ENCODE results near the gene BUB3. TPM values are rescaled to one million over a fixed set of nuclear protein-coding genes. Genes with fewer than 3 reads are reported as not detected.
A peak's percentile ranks its signal among the peaks of the same experiment; 100 is the strongest.

The BUB3 gene
- total and polyA plus RNA-seq, 2 of the 8 experiments (the other 6 are each of a cell fraction or from before 2014, with no cell fraction given): 183 to 207 TPM

DNA sequence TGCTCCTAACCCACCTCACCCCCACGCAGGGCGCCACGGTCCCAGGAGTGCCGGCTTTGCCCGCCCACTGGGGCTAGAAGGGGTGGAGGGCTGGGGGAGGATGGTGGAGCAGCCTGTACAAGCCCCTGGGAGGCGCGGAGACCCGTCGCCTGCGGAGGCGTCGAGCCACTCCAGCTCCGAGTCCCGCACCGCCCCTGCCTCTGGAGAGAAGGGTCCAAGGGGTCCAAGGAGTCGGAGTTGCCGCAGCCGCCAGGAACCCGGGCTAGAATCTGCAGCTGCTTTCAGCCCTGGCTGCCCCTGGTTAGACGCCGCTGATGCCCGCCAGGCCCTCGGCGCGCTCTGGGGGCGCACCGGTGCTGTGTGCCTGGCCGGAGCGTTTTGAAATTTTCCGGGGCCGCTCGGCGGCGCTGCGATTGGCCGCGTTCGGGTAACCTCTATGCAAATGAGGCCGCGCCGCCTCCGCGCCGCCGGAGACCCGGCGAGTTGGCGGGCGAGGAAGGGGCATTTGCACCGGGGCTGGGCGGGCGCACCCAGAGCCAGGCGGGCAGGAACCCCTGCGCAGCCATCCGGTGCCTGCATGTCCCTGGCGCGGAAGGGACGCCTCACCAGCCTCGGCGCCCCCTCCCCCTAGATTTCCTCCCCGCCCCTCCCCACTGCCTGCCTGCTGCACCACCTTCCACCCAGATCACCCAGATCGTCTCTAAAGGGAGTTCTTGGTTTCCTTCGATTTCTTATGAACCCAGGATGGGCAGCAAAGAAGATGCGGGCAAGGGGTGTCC lies 6.4 kb upstream of the BUB3 start, which contains the start of gene HMX2:
HMX2 (plus strand) TSS at position 502 of the 779 bp plus-strand sequence; CDS start at position 745, 243 bp downstream.
- no peak within 1 kb of the TSS for H4K5ac ChIP-seq (ENCODE audit: insufficient read length, low read depth, low read length)
- CTCF ChIA-PET (ENCODE audit: partially characterized antibody): interaction anchor here (1.2 to 3.5 kb wide), 2 partner anchors 11 to 25 kb away, joined by 3 to 12 read pairs; no protein-coding TSS in a partner anchor
- no peaks in the 10 kb centered on the region for H3K79me1 ChIP-seq (ENCODE audit: low read depth, low read length)
- POLR2A ChIA-PET (ENCODE audit: partially characterized antibody): interaction anchor here (2.0 to 5.0 kb wide), 3 partner anchors 7 to 14 kb away, joined by 8 to 37 read pairs (median 35); no protein-coding TSS in a partner anchor
- H3K4me2 ChIP-seq (ENCODE audit: insufficient read depth in 1 of 2, low read depth in 2 of 2, low read length in 2 of 2): peak within 1 kb of the TSS; percentile 84 to 86
- H3K56ac ChIP-seq (replicated peaks; ENCODE audit: insufficient read length, low read depth, low read length): no peak within 1 kb of the TSS
- H3K18ac ChIP-seq (ENCODE audit: extremely low read depth, low read length): peak within 1 kb of the TSS; percentile 97; the same call in 1 of the 2 replicates
- H3K27me3 ChIP-seq (replicated peaks in 1 of 4; ENCODE audit: control insufficient read depth in 3 of 4, extremely low read depth in 1 of 4, insufficient read depth in 3 of 4, low read length in 3 of 4): peaks cover 74 to 97% (median 87%) of the 10 kb centered on the region in 4 experiments
- H3K4ac ChIP-seq (replicated peaks; ENCODE audit: insufficient read length, low read depth, low read length): no peak within 1 kb of the TSS
- H2BK15ac ChIP-seq (ENCODE audit: low read length): peak within 1 kb of the TSS; percentile 6; the same call in 1 of the 2 replicates
- no peak for FAIRE-seq
- H2BK12ac ChIP-seq (ENCODE audit: low read depth, low read length): peak within 1 kb of the TSS; percentile 84
- no peak within 1 kb of the TSS for H2AK5ac ChIP-seq (ENCODE audit: low read depth, low read length)
- H3K27ac ChIP-seq (ENCODE audit: low read depth, low read length): no peak within 1 kb of the TSS
- DNase-seq (ENCODE audit: low read depth in 1 of 2, low spot score in 2 of 2): peak in 1 of 2 experiments; percentile 91
- H3K14ac ChIP-seq (ENCODE audit: insufficient read length): no peak within 1 kb of the TSS
- H3K9me3 ChIP-seq (ENCODE audit: insufficient read depth in 2 of 2, low read depth in 1 of 2, low read length in 1 of 2): no peaks in the 10 kb centered on the region
- peaks cover 19% of the 10 kb centered on the region for H3K23me2 ChIP-seq (ENCODE audit: low read depth, low read length)
- no peak within 1 kb of the TSS for H3K23ac ChIP-seq (ENCODE audit: insufficient read length)
- no peak within 1 kb of the TSS for H2AFZ ChIP-seq (ENCODE audit: low read length)
- H2BK20ac ChIP-seq (ENCODE audit: low read length): peak within 1 kb of the TSS; percentile 32; the same call in 1 of the 2 replicates
- H2BK5ac ChIP-seq (ENCODE audit: low read depth, low read length): no peak within 1 kb of the TSS
- H4K20me1 ChIP-seq (replicated peaks in 1 of 2; ENCODE audit: control insufficient read depth in 1 of 2, insufficient read depth in 2 of 2, low read length in 2 of 2): peaks cover 4 to 16% of the 10 kb centered on the region in 2 experiments
- no peak within 1 kb of the TSS; a peak in 1 of 7 replicates for H3K9ac ChIP-seq (replicated peaks in 1 of 4; ENCODE audit: extremely low read depth in 1 of 4, low read depth in 3 of 4, low read length in 3 of 4)
- H2BK120ac ChIP-seq (replicated peaks; ENCODE audit: low read depth, low read length): no peak within 1 kb of the TSS
- no peaks in the 10 kb centered on the region; a peak in 1 of 8 replicates for H3K36me3 ChIP-seq (ENCODE audit: control insufficient read depth in 2 of 4, insufficient read depth in 4 of 4, low read length in 3 of 4)
- no peaks in the 10 kb centered on the region for H3K79me2 ChIP-seq (ENCODE audit: control insufficient read depth in 1 of 2, insufficient read depth in 2 of 2, low read length in 2 of 2)
- H3K4me3 ChIP-seq (ENCODE audit: extremely low read depth in 1 of 4, insufficient read depth in 2 of 4, low read depth in 3 of 4, low read length in 4 of 4): peak within 1 kb of the TSS; percentile 17 to 59 (median 34)
- no peak within 1 kb of the TSS; the same call in 1 of the 2 replicates for H4K8ac ChIP-seq (ENCODE audit: extremely low read depth, insufficient read depth, low read length)
- 0% methylated on average over 48 of the region's 64 CpGs; no CpG with 5 or more reads in 1 of the 2 experiments for WGBS, 2 experiments (ENCODE audit: extremely low coverage in 1 of 2, insufficient coverage in 1 of 2, insufficient read length in 1 of 2, insufficient replicate concordance in 2 of 2, low coverage in 1 of 2, low lambda C conversion rate in 2 of 2, missing lambda C conversion rate in 1 of 2)
- peak within 1 kb of the TSS; percentile 57 for H4K91ac ChIP-seq (replicated peaks; ENCODE audit: insufficient read length, low read length)
- H3K4me1 ChIP-seq (replicated peaks in 1 of 4; ENCODE audit: control insufficient read depth in 3 of 4, insufficient read depth in 4 of 4, low read length in 3 of 4): peaks cover 22 to 65% (median 41%) of the 10 kb centered on the region in 4 experiments
- TF ChIP-seq SIRT6 (IDR thresholded peaks at IDR 0.05; ENCODE audit: low read length) (no peak), FOSL1 (IDR thresholded peaks at IDR 0.05; ENCODE audit: insufficient read depth, low read depth, low read length) (no peak), GTF2F1 (IDR thresholded peaks at IDR 0.05; ENCODE audit: borderline replicate concordance, low read depth, low read length) (no peak), BRCA1 (IDR thresholded peaks at IDR 0.05; ENCODE audit: low read depth, low read length) (no peak), TAF7 (optimal IDR thresholded peaks at IDR 0.05; ENCODE audit: borderline replicate concordance, low read depth, low read length) (no peak), ASH2L (IDR thresholded peaks at IDR 0.05; ENCODE audit: low read length) (peak; percentile 31), CREB1 (IDR thresholded peaks at IDR 0.05) (no peak), PHF8 (conservative IDR thresholded peaks at IDR 0.05; ENCODE audit: low read depth, low read length) (0 out of 2 replicates have a peak, but pooled peaks have one; percentile 25), SRF (IDR thresholded peaks at IDR 0.05; ENCODE audit: low read depth, low read length) (no peak), CHD2 (IDR thresholded peaks at IDR 0.05; ENCODE audit: low read length) (no peak), CBX5 (IDR thresholded peaks at IDR 0.05; ENCODE audit: low read depth, low read length) (no peak)
- TF ChIP-seq, protein P1, sequence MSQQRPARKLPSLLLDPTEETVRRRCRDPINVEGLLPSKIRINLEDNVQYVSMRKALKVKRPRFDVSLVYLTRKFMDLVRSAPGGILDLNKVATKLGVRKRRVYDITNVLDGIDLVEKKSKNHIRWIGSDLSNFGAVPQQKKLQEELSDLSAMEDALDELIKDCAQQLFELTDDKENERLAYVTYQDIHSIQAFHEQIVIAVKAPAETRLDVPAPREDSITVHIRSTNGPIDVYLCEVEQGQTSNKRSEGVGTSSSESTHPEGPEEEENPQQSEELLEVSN (IDR thresholded peaks at IDR 0.05): peak; percentile 59; the same call in 1 of the 2 replicates

Data from H1 (cell line).